Measurements from ENCODE around the gene RBX1.

RBX1 gene

GRCh38 chr22:40982482-40983385 lies 31.6 kb downstream of the RBX1 start:
- Histone ChIP-seq H2BK15ac (replicated peaks; ENCODE audit: low read depth) (no peak overlapping the region), H3K4me2 (ENCODE audit: low read length) (no peak overlapping the region), H3K27ac (ENCODE audit: low read depth, low read length) (no peak overlapping the region), H3K23ac (ENCODE audit: low read length) (no peak overlapping the region), H3K36me3 (ENCODE audit: control insufficient read depth, insufficient read depth, low read length) (no peaks in the 10 kb centered on the region), H3K27me3 (ENCODE audit: insufficient read depth, low read length, poor library complexity) (no peaks in the 10 kb centered on the region), H3K4me3 (ENCODE audit: low read length) (no peak overlapping the region), H3K9ac (ENCODE audit: low read length) (no peak overlapping the region), H3K56ac (ENCODE audit: low read length) (no peak overlapping the region), H2BK5ac (ENCODE audit: low read length) (no peak overlapping the region), H3K79me1 (ENCODE audit: low read length) (no peaks in the 10 kb centered on the region), H3K4ac (ENCODE audit: low read depth, low read length) (no peak overlapping the region), H4K8ac (ENCODE audit: low read depth, low read length) (no peak overlapping the region), H3K18ac (ENCODE audit: low read length) (no peak overlapping the region), H2AK5ac (ENCODE audit: low read length) (no peak overlapping the region), H3K79me2 (ENCODE audit: control insufficient read depth, insufficient read depth, low read length) (no peaks in the 10 kb centered on the region), H2BK120ac (ENCODE audit: low read depth, low read length) (no peak overlapping the region), H4K5ac (ENCODE audit: low read length) (no peak overlapping the region), H3K4me1 (ENCODE audit: control insufficient read depth, low read depth, low read length) (no peaks in the 10 kb centered on the region)
- DNase-seq: no peak
- no CpG with 5 or more reads among the region's 21 CpGs for WGBS (ENCODE audit: extremely low coverage, insufficient coverage, low lambda C conversion rate)

- Histone ChIP-seq H3K4me1 (ENCODE audit: control insufficient read depth, low read depth, low read length) (no peaks in the 10 kb centered on the region), H3K23ac (ENCODE audit: low read length) (no peak overlapping the region), H3K79me2 (ENCODE audit: control insufficient read depth, insufficient read depth, low read length) (no peaks in the 10 kb centered on the region), H3K36me3 (ENCODE audit: control insufficient read depth, insufficient read depth, low read length) (no peaks in the 10 kb centered on the region), H2BK15ac (replicated peaks; ENCODE audit: low read depth) (no peak overlapping the region), H3K4me3 (ENCODE audit: low read length) (no peak overlapping the region), H2BK120ac (ENCODE audit: low read depth, low read length) (no peak overlapping the region), H3K18ac (ENCODE audit: low read length) (no peak overlapping the region), H3K4me2 (ENCODE audit: low read length) (no peak overlapping the region), H3K9ac (ENCODE audit: low read length) (no peak overlapping the region), H2BK5ac (ENCODE audit: low read length) (no peak overlapping the region), H4K8ac (ENCODE audit: low read depth, low read length) (no peak overlapping the region), H3K27ac (ENCODE audit: low read depth, low read length) (no peak overlapping the region), H2AK5ac (ENCODE audit: low read length) (no peak overlapping the region), H3K27me3 (ENCODE audit: insufficient read depth, low read length, poor library complexity) (no peaks in the 10 kb centered on the region), H3K4ac (ENCODE audit: low read depth, low read length) (no peak overlapping the region), H3K56ac (ENCODE audit: low read length) (no peak overlapping the region), H3K79me1 (ENCODE audit: low read length) (no peaks in the 10 kb centered on the region), H4K5ac (ENCODE audit: low read length) (no peak overlapping the region)
- WGBS (ENCODE audit: extremely low coverage, insufficient coverage, low lambda C conversion rate): no CpG with 5 or more reads among the region's 9 CpGs
- no peak for DNase-seq
Measured at GRCh38 chr22:40991298-40991697, 40.1 kb downstream of the RBX1 start.

GRCh38 chr22:40995821-40996220 lies 44.6 kb downstream of the RBX1 start:
- H4K5ac ChIP-seq (ENCODE audit: low read length): no peak overlapping the region
- no peak for DNase-seq
- no peaks in the 10 kb centered on the region for H3K79me2 ChIP-seq (ENCODE audit: control insufficient read depth, insufficient read depth, low read length)
- H2AK5ac ChIP-seq (ENCODE audit: low read length): no peak overlapping the region
- H3K36me3 ChIP-seq (ENCODE audit: control insufficient read depth, insufficient read depth, low read length): no peaks in the 10 kb centered on the region
- no peak overlapping the region for H3K4me2 ChIP-seq (ENCODE audit: low read length)
- H3K79me1 ChIP-seq (ENCODE audit: low read length): no peaks in the 10 kb centered on the region
- no peaks in the 10 kb centered on the region for H3K27me3 ChIP-seq (ENCODE audit: insufficient read depth, low read length, poor library complexity)
- H3K4ac ChIP-seq (ENCODE audit: low read depth, low read length): no peak overlapping the region
- H3K9ac ChIP-seq (ENCODE audit: low read length): no peak overlapping the region
- H2BK120ac ChIP-seq (ENCODE audit: low read depth, low read length): no peak overlapping the region
- no peak overlapping the region for H2BK5ac ChIP-seq (ENCODE audit: low read length)
- no peak overlapping the region for H3K27ac ChIP-seq (ENCODE audit: low read depth, low read length)
- no CpG with 5 or more reads among the region's 4 CpGs for WGBS (ENCODE audit: extremely low coverage, insufficient coverage, low lambda C conversion rate)
- no peak overlapping the region for H3K4me3 ChIP-seq (ENCODE audit: low read length)
- H3K23ac ChIP-seq (ENCODE audit: low read length): no peak overlapping the region
- H3K18ac ChIP-seq (ENCODE audit: low read length): no peak overlapping the region
- H3K56ac ChIP-seq (ENCODE audit: low read length): no peak overlapping the region
- no peak overlapping the region for H4K8ac ChIP-seq (ENCODE audit: low read depth, low read length)
- no peaks in the 10 kb centered on the region for H3K4me1 ChIP-seq (ENCODE audit: control insufficient read depth, low read depth, low read length)
- no peak overlapping the region for H2BK15ac ChIP-seq (replicated peaks; ENCODE audit: low read depth)

- Histone ChIP-seq H3K27me3 (ENCODE audit: insufficient read depth, low read length, poor library complexity) (no peaks in the 10 kb centered on the region), H3K36me3 (ENCODE audit: control insufficient read depth, insufficient read depth, low read length) (no peaks in the 10 kb centered on the region), H4K8ac (ENCODE audit: low read depth, low read length) (no peak overlapping the region), H3K4me1 (ENCODE audit: control insufficient read depth, low read depth, low read length) (no peaks in the 10 kb centered on the region), H3K79me1 (ENCODE audit: low read length) (no peaks in the 10 kb centered on the region), H2BK5ac (ENCODE audit: low read length) (no peak overlapping the region), H2BK15ac (replicated peaks; ENCODE audit: low read depth) (no peak overlapping the region), H3K79me2 (ENCODE audit: control insufficient read depth, insufficient read depth, low read length) (no peaks in the 10 kb centered on the region), H2BK120ac (ENCODE audit: low read depth, low read length) (no peak overlapping the region), H3K23ac (ENCODE audit: low read length) (no peak overlapping the region), H3K9ac (ENCODE audit: low read length) (no peak overlapping the region), H3K27ac (ENCODE audit: low read depth, low read length) (no peak overlapping the region), H4K5ac (ENCODE audit: low read length) (no peak overlapping the region), H3K4me3 (ENCODE audit: low read length) (no peak overlapping the region), H3K4ac (ENCODE audit: low read depth, low read length) (no peak overlapping the region), H3K4me2 (ENCODE audit: low read length) (no peak overlapping the region), H2AK5ac (ENCODE audit: low read length) (no peak overlapping the region), H3K56ac (ENCODE audit: low read length) (no peak overlapping the region), H3K18ac (ENCODE audit: low read length) (no peak overlapping the region)
- DNase-seq: no peak
- no CpG with 5 or more reads among the region's 7 CpGs for WGBS (ENCODE audit: extremely low coverage, insufficient coverage, low lambda C conversion rate)
Measured at GRCh38 chr22:40997520-40997919, 46.3 kb downstream of the RBX1 start.

GRCh38 chr22:41000040-41000565 lies 48.9 kb downstream of the RBX1 start:
- H3K27ac ChIP-seq (ENCODE audit: low read depth, low read length): no peak overlapping the region
- H2BK5ac ChIP-seq (ENCODE audit: low read length): no peak overlapping the region
- no peak overlapping the region for H3K4ac ChIP-seq (ENCODE audit: low read depth, low read length)
- no peaks in the 10 kb centered on the region for H3K4me1 ChIP-seq (ENCODE audit: control insufficient read depth, low read depth, low read length)
- H3K79me1 ChIP-seq (ENCODE audit: low read length): no peaks in the 10 kb centered on the region
- H3K9ac ChIP-seq (ENCODE audit: low read length): no peak overlapping the region
- no peak overlapping the region for H2BK120ac ChIP-seq (ENCODE audit: low read depth, low read length)
- no peak overlapping the region for H4K8ac ChIP-seq (ENCODE audit: low read depth, low read length)
- H3K4me2 ChIP-seq (ENCODE audit: low read length): no peak overlapping the region
- H2BK15ac ChIP-seq (replicated peaks; ENCODE audit: low read depth): no peak overlapping the region
- WGBS (ENCODE audit: extremely low coverage, insufficient coverage, low lambda C conversion rate): no CpG with 5 or more reads among the region's 2 CpGs
- H4K5ac ChIP-seq (ENCODE audit: low read length): no peak overlapping the region
- no peaks in the 10 kb centered on the region for H3K27me3 ChIP-seq (ENCODE audit: insufficient read depth, low read length, poor library complexity)
- no peak overlapping the region for H3K4me3 ChIP-seq (ENCODE audit: low read length)
- no peaks in the 10 kb centered on the region for H3K36me3 ChIP-seq (ENCODE audit: control insufficient read depth, insufficient read depth, low read length)
- H3K79me2 ChIP-seq (ENCODE audit: control insufficient read depth, insufficient read depth, low read length): no peaks in the 10 kb centered on the region
- no peak overlapping the region for H3K18ac ChIP-seq (ENCODE audit: low read length)
- H2AK5ac ChIP-seq (ENCODE audit: low read length): no peak overlapping the region
- DNase-seq: no peak
- no peak overlapping the region for H3K56ac ChIP-seq (ENCODE audit: low read length)
- H3K23ac ChIP-seq (ENCODE audit: low read length): no peak overlapping the region

Data from mesendoderm (in vitro differentiated cells).